T47D (cell line): ENCODE data around the gene KLK7.
A peak's percentile ranks its signal among the peaks of the same experiment; 100 is the strongest.

Experiments used
- DNase-seq, 2 experiments: peaks; one replicate each; pipeline versions ENCODE4 v3.0.0 to v3.0.0-alpha.2; 2011 to 2012; ENCODE audit warnings: low read depth in 1 of 2, low spot score in 1 of 2
- JUND ChIP-seq: IDR thresholded peaks from 2 replicates; pipeline ENCODE4 v1.6.1; 2012; ENCODE audit warnings: low read depth
- in situ Hi-C: cut with HindIII; loops from 2 replicates; pipeline ENCODE4 v1.10.0; 2016; ENCODE audit warnings: low sequenced_read_pairs, low pct_unique_long_range_greater_than_20kb

Gene KLK7

DNA sequence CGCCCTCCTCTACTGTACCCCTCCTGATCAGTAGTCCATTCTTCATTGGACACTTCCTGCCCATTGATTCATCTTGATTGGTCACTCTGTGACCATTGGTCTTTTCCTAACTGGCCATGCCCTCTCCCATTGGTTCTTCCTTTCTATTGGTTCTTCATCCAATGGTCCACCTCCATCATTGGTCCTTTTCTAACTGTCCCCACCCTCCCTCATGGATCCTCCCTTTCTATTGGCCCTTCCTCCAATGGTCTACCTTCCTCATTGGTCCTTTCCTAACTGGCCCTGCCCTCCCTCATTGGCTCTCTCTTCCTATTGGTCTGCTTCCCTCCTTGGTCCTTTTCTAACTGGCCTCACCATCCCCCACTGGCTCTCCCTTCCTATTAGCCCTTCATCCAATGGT lies 21.5 kb downstream of the KLK7 start:
- TF ChIP-seq JUND = no peak
- in situ Hi-C loops = no loop called here

DNA sequence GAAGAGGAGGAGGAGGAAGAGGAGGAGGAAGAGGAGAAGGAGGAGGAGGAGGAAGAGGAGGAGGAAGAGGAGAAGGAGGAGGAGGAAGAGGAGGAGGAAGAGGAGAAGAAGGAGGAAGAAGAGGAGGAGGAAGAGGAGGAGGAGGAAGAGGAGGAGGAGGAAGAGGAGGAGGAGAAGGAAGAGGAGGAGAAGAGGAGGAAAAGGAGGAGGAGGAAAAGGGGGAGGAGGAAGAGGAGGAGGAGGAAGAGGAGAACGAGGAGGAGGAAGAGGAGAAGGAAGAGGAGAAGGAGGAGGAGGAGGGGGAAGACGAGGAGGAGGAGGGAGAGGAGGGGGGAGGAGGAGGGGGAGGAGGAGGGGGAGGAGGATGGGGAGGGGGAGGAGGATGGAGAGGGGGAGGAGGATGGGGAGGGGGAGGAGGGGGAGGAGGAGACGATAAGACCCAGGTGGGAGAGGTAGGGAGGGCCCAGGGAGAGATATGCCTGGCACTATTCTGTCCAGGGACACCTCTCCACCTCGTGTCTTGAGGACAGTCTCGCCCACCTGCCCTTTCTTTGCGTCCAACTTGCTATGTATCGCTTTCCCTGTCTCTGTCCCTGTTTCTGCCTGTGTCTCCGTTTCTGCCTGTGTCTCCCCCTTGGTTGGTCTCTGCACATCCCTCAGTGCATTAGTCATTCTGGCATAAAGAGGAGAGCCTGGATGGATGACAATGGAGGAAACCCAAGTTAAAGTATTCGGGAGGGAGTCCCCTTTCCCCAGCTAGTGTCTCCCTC lies 23.8 kb downstream of the KLK7 start:
- DNase-seq = no peak
- in situ Hi-C loops = no loop called here
- TF ChIP-seq JUND = no peak

More for the DNA sequence above, 21.5 kb downstream of the KLK7 start:
- DNase-seq = no peak

DNA sequence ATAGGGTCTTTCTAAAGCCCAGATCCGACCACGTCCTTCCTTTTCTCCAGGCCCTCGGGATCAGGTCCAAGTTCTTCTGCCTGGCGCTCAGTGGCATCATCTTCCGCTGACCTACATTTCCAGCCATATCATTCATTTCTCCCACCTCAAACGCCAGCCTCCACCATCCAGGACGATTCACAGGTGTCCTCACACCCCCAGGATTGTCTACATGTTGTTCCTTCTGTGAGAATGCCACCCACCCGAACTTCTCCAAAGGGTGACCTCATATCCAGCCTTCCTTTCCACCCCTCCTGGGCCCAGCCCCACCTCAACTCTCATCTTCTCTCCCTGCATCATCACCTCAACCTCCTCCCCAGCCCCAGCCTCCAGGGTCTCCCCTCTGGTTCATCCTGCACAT lies 26.1 kb downstream of the KLK7 start:
- in situ Hi-C loops = no loop called here
- no peak for DNase-seq
- no peak for TF ChIP-seq JUND

DNA sequence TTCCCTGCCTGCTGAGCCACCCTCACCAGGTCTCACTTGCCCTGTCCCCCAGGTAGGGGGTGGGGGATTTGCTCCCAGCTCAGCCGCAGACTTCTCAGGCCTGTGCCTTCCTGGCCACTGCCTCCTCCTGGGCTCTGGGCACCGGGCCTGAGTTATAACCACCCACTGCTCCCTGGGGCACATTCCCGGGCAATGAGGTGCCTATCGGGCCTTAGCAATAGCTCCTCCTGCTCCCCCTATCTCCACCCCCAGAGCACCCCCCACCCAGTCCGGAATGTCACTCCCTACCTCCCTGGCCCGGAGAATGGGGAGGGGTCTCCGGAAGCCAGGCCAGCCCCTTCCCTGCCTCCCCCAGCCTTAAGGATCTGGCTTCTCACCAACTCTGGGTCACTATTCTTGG lies 30.8 kb downstream of the KLK7 start, which contains the start of gene KLK5:
KLK5 (minus strand) TSS at position 129 of the 400 bp plus-strand sequence. CDS start 381 bp downstream, outside the sequence.
- no peak for DNase-seq
- no peak for TF ChIP-seq JUND
- in situ Hi-C loops = no loop called here

DNA sequence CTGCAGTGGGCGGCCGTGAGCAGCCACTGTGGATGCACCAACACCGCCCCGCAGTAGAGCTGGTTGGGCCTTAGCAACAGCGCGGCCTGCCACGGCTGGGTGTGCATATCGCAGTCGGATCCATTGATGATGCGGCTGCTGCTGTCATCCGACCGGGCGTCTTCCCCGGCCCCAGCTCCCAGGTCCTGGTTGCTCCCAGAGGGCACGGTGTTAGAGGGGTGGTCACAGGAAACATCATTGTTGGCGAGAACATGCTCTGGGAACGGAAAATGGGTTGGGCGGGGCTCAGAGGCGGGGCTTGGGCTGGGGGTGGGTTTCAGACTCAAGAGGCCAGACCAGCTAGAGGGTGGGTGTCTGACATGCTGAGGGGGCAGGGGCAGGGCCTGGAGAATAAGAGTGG lies 33.9 kb downstream of the KLK7 start:
- no peak for TF ChIP-seq JUND
- DNase-seq = no peak
- in situ Hi-C loops = no loop called here

DNA sequence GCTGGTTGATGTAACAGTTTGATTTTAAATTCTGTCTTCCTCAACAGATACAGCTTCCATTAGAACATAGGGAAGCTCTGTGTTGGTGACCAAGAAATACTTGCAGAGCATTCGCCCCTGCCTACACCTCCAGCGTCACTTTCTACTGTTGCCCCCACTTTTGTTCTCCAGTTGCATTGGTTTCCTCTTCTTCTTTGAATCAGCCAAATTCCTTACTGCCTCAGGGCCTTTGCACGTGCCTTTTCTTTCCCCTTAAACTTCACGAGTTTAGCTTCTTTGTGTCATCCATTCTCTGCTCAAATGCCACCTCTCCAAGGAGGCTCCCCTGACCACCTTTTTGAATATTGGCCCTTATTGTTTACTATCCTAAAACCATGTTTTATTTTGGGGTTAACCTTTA lies 36.6 kb downstream of the KLK7 start:
- TF ChIP-seq JUND = no peak
- no peak for DNase-seq
- in situ Hi-C loops = no loop called here

DNA sequence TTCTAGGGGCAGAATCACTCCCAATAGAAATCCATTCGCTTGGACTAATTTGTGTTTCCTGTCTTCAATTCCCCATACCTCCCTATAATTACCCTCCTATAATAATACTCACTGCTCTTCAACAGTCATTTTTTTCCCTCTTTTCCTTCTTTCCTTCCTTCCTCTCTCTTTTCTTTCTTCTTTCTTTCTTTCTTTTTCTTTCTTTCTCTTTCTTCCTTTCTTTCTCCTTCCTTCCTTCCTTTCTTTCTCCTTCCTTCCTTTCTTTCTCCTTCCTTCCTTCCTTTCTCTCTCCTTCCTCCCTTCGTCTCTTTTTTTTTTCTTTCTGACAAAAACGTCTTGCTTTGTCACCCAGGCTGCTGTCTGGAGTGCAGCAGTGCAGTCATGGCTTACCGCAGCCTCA lies 38.9 kb downstream of the KLK7 start:
- in situ Hi-C loops = no loop called here
- DNase-seq = no peak
- no peak for TF ChIP-seq JUND

DNA sequence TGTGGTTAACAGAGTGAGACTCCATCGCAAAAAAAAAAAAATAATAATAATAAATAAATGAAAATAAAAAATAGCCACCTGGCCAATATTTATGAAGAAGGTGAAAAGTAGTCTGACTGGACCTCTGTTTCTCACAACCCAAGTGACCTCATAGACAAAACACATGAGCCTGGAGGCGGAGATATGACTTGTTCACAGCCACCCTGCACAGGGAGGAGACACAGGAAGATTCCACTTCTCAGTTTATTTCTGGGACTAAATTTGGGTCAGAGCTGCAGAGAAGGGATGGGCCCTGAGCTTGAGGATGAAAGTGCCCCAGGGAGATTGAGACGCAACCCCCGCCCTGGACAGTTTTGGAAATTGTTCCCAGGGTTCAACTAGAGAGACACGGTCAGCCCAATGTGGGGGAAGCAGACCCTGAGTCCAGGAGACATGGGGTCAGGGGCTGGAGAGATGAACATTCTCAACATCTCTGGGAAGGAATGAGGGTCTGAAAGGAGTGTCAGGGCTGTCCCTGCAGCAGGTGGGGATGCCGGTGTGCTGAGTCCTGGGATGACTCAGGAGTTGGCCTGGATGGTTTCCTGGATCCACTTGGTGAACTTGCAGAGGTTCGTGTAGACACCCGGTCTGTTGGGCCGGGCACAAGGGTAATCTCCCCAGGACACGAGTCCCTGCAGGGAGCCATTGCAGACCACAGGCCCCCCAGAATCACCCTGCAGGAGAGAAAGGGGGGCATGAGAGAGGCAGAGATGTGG lies 40.5 kb downstream of the KLK7 start:
- no peak for TF ChIP-seq JUND
- DNase-seq = no peak
- in situ Hi-C loops = no loop called here

DNA sequence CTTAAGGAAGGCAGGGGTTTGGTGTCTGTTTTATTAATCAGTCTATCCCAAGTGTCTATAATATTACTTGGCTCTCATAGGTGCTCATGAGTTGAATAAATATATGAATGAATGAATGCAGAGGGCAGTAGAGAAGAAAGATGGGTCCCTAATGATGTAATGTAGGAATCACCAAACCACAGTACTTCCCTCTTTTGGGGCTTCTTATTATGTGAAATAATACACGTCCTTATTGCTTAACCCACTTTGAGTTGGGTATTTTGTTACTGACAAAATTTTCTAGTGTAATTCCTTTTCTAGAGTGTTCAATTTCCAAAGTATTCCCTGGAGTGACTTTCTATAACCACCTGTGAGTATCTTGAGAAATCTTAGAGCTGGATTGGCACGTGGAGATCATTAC lies 44.1 kb downstream of the KLK7 start:
- in situ Hi-C loops = no loop called here
- no peak for DNase-seq
- no peak for TF ChIP-seq JUND

DNA sequence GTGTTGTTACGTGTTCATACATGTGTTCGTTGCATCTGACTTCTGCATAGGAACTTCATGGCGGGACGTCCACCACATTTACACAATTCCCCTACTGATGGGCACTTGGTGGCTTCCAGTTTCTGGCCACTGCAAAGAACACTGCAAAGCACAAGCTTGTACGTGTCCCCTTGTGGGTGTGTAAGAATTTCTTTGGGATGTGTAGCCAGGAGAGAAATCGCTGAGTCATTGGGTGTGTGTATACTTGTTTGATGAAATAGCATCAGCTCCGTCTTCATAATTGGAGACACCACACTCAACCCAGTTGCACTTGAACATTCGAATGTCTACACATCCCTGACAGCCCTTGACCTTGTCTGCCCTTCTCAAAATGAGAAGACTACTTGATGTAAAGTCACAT lies 50.1 kb downstream of the KLK7 start:
- no peak for TF ChIP-seq JUND
- DNase-seq = peak in 1 of 2 experiments; percentile 27
- in situ Hi-C loops = no loop called here

DNA sequence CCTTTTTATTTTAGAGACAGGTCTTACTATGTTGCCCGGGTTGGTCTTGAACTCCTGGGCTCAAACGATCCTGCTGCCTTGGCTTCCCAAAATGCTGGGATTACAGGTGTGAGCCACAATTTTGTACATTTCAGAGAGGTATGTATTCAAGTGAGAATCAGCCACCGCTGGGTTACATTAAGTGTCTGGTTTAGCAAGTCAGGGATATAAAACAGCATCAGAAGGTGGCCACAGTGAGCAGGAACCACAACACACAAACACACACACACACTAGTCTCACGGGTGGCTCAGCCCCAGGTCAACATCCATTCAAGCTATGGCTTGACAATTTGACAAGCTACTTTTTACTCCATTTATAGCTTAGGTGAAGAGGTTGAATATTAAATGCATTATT lies 51.0 kb downstream of the KLK7 start:
- in situ Hi-C loops = no loop called here
- TF ChIP-seq JUND = no peak
- peak in 1 of 2 experiments; percentile 35 for DNase-seq

DNA sequence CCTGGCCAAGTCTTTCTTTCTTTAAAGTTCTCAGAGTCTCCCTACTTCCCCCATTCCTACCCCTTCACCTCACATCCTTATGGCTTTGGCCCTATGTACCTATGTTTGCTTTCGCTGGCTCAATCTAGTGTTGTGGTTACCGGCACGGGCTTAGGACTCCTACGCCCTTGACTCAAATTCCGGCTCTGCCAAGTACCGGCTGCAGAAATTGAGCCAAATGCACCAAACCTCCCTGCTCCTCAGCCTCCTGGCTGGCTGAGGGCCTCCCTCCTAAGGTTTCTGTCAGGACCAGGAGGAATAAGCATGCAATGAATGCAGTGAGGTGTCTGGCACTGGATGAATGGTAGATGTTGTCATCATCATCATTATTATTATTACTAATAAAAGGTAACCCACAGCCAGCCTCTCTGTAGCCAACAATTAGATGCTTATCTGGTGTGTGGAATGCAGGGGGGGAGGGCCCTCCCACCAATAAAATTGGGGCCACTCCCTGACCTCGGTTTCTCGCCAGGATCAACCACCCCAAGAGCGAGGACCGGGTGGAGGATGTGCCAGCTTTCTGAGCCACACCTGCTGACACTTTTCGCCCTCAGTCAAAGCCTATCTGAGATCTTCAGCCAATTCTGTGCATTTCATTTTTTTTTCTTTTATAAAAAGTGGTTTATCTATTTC lies 51.6 kb downstream of the KLK7 start:
- TF ChIP-seq JUND = no peak
- in situ Hi-C loops = no loop called here
- peak in 1 of 2 experiments; percentile 64 for DNase-seq

DNA sequence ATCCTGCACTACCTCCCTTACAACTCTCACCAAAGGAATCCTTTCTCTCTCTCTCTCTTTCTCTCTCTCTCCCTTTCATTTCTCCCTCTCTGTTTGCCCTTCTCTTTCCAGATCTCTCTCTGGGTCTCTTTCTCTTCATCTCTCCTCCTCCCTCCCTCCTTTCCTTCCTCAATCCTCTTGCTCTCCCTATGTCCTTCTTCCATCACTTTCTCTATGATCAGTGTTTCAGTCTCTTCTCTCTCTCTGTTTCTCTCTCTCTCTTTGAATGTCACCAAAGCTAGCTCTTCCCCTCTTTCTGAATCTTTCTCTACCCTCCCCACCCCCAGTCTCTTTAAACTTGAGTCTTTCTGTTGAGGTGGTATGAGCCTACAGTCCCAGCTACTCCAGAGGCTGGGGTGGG lies 52.7 kb downstream of the KLK7 start:
- no peak for DNase-seq
- in situ Hi-C loops = no loop called here
- no peak for TF ChIP-seq JUND
